DMS79 treated with DMSO at 0.1 percent for 48 hours (cell line): Measurements from ENCODE around the gene PRC1.

ENCODE experiments used
- DNase-seq: peaks from one replicate; lab custom pipeline; 2025; lab: John Stamatoyannopoulos, UW

The PRC1 gene

DNA sequence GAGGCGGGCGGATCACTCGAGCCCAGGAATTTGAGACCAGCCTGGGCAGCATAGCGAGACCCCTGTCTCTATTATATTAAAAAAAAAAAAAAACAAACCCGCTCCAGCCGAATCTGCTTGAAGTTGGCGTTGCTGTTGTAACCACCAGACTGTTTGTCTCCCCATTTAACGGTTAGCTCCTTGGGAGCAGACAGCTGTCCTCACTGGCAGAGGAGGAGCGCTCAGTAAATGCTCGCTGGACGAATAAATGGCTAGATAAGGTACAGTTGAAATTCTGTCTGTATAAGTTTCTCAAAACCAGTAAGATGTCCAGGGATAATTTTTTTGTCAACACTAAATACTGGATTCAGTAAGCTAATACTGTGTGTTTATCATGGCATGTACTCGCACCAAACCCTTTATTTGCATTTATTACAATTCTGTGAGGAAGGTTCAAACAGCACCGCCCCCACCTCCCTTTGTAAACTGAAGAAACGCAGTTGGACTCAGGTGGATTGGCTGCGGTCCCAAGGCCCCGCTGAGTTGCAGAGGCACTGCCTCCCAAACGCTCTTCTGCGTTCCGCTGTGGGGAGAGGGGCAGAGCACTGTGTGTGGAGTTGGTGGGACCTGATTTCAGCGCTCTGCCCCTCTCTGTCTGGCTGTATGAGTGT is 38.6 kb downstream of the PRC1 start:
- no peak for DNase-seq

DNA sequence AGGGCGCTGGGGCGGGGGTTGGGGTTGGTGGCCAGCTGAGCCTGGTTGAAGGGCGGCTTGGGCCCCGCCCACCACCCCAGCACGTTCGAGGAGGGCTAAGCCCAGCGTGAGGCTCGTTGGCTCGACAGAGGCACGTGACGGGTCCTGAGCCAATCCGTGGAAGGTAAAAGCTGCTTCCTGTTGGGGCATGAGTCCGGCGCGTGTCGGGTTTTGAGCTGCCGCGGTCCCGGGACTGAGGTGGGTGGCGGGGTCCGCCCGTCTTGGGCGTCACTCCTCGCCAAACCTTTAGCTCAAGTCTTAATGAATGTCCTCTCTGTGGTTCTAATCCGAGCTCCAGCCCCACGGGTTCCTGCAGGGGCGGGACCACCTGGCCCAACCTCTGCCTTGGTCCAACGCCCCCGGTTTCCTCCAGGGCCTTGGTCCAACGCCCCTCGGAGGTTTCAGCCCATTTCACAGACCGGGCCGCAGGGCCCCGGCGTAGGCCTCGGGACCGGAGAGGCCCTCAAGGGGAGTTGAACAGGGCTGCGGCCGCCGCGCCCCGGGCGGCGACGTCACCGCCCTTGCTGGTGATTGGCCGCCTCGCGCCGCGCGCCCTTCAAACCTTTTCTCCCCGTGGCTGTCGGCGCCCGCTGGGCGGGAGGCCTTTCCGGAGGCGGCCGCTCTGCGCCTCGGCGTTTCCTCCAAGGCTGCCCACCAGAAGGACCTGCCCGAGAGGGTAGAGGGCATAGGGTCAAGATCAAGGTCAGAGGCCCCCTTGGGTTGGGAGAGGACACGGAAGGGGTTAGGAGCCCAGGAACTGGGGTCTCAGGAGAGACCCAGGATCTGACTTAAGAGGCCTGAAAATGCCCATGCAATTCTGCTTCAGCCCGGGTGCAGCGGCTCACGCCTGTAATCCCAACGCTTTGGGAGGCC is 39.4 kb downstream of the PRC1 start, which contains the start of gene RCCD1:
RCCD1 (plus strand) TSS at position 173 of the 912 bp plus-strand sequence. CDS start 1,851 bp downstream, outside the sequence.
- DNase-seq = no peak

DNA sequence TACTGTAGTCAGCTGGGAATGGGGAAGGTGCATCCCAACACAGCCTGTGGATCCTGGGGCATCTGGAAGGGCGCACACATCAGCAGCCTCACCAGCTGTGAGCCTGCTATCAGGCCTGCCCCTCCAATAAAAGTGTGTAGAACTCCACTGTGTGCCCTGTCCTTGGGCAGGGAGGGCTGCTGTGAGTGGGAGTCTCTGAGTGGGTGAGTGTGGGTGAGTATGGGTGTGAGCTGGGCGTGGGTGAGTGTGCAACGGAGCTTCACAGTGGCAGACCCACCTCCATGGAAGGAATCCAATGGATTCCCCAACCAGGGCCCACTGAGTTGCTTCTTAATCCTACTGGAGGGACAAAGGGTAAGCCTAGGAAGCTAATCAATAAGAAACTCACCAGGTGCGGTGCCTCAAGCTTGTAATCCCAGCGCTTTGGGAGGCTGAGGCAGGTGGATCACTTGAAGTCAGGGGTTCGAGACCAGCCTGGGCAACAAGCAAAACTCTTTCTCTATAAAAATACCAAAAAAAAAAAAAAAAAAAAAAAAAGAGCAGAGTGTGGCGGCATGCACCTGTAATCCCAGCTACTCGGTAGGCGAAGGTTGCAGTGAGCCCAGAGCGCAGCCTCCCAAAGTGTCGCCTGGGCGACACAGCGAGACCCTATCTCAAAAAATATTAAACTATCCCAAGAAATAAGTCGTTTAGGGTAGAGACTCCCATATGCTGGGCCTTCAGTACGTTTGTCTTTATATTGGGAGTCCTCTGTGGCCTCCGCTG is 40.2 kb downstream of the PRC1 start:
- no peak for DNase-seq

DNA sequence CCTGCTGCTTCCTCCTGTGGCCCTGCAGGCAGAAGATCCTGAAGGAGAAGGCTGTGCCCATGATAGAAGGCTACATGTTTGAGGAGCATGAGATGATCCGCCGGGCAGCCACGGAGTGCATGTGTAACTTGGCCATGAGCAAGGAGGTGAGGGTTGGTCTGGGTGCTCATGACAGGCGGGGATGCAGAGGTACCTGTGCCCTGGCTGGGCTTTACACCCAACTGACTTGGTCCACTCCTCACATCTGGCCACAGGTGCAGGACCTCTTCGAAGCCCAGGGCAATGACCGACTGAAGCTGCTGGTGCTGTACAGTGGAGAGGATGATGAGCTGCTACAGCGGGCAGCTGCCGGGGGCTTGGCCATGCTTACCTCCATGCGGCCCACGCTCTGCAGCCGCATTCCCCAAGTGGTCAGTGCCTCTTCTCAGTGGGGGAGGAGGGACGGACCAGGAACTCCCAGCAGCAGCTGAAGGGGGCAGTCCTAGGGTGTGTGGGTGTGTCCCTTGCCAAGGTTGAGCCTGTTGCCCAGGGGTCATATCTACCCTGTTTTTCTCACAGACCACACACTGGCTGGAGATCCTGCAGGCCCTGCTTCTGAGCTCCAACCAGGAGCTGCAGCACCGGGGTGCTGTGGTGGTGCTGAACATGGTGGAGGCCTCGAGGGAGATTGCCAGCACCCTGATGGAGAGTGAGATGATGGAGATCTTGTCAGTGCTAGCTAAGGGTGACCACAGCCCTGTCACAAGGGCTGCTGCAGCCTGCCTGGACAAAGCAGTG is 41.2 kb downstream of the PRC1 start:
- no peak for DNase-seq

DNA sequence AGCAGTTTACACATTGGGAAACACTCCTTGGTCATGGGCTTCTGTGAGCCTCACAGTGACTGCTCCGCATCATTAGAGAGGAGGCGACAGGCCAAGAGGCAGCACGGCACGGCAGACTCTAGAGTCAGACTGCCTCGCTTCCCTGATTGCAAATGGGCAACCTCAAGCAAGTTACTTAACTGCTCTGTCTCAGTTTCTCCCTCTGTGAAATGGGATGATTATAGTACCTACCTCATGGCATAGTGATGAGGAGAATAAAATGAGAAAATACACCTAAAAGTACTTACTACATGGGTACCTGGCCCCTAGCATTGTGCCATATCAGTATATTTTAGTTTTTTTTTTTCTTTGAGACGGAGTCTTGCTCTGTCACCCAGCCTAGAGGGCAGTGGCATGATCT is 43.7 kb downstream of the PRC1 start:
- no peak for DNase-seq

DNA sequence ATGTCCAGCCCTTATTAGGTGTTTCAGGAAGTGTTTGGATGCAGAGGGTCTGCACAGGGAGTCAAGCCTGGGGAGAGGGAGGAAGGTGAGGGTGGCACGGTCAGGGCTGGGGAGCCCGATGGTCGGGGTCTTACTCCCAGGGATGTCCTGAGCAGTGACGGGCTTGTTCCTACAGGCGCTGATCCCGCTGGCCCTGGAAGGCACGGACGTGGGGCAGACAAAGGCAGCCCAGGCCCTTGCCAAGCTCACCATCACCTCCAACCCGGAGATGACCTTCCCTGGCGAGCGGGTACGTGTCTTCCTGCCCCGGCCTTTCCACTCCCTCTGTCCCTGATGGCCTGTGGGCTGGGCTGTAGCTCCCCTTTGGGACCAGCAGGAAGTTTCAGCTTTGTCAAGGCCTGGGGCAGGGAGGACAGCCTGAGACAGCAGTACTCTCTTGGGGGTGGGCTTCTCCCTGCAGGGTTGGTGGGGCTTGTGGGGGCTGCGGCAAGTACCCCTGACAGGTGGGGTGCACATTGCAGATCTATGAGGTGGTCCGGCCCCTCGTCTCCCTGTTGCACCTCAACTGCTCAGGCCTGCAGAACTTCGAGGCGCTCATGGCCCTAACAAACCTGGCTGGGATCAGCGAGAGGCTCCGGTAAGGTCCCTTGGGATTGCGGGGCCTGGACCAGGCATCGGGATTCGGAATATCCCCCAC is 44.2 kb downstream of the PRC1 start:
- DNase-seq = no peak

DNA sequence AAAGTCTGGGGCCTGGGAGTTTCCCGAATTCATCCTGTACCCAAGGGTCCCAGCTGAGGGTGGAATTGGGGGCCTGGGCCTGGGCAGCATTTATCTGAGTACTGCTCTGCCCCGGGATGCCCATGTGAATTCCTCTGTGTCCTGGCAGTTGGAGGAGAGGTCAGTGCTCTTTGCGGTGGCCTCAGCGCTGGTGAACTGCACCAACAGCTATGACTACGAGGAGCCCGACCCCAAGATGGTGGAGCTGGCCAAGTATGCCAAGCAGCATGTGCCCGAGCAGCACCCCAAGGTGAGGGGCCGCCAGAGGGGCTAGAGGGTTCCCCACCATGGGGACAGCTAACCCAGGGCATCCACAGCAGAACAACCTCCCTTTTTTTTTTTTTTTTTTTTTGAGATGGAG is 45.8 kb downstream of the PRC1 start:
- DNase-seq = no peak

DNA sequence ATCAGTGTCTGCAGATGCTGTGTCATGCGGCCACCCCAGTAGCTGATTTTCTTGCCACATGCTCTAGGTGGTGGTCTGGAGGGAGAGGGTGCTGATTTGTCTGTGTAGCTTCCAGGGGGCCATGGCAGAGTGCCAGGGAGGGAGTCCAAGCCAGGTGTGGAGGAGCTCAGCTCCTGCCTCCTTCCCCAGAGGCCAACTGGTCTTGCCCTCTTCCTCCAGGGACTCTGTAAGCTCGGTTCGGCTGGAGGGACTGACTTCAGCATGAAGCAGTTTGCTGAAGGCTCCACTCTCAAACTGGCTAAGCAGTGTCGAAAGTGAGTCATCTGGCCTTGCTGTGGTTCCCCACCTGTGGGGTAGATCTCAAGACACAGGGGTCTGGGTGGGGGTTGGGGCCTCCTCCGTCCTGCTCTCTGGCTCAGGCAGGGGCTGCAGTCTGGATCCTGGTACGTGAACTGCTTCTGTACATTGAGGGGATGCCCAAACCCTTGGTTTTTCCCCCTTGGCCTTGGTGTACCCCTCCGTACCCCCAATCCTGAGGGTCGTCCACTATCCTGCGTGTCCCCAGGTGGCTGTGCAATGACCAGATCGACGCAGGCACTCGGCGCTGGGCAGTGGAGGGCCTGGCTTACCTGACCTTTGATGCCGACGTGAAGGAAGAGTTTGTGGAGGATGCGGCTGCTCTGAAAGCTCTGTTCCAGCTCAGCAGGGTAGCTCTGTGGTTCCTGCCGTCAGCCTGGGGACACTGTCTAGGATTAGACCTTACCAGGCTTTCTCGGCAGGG is 46.6 kb downstream of the PRC1 start:
- DNase-seq = no peak

DNA sequence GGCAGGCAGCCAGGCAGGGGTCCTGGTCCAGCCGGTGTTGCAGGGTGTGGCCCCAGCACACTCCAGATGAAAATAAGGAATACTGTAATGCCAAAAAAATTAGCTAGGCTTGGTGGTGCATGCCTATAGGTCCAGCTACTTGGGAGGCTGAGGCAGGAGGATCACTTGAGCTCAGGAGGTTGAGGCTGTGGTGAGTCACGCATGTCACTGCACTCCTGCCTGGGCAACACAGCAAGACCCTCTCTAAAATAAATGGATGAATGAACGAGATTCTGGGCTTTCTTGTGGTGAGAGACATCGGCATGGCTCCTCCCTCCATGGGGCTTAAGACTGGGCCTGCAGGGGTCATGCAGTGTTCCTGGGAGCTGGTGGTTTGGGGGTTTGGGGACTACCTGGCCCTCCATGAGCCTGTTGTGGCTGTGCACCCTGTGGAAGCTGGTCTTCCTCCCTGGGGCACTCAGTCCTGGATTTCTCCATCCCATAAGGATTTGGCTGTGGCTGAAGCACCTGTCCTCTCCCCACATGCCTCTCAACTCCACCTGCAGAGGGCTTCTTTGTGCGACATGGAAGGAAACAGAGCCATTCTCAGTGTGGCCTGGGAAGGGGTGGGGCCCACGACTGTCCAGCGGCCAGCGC is 47.3 kb downstream of the PRC1 start:
- no peak for DNase-seq

DNA sequence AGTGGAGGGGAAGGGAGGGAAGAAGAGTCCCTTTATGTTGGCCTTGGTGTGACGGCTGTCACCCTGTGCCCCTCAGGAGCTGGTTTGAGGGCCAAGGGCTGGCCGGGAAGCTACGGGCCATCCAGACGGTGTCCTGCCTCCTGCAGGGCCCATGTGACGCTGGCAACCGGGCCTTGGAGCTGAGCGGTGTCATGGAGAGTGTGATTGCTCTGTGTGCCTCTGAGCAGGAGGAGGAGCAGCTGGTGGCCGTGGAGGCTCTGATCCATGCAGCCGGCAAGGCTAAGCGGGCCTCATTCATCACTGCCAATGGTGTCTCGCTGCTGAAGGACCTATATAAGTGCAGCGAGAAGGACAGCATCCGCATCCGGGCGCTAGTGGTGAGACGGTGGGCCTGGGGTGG is 47.8 kb downstream of the PRC1 start:
- no peak for DNase-seq

DNA sequence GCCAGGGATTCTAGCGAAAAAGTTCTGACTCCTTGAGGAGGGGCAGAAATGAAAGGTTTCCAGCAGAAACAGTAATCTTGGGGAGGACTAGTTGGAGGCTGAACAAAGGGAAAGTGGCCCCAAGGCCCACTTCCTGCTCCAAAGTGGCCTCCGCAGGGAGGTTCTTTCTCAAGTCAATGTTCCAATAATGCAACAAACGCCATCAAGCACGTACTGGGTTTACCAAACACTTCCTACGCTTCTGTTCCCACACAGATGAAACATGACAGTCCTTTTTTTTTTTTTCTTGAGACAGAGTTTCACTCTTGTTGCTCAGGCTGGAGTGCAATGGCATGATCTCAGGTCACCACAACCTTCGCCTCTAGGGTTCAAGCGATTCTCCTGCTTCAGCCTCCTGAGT is 49.2 kb downstream of the PRC1 start:
- DNase-seq = no peak

DNA sequence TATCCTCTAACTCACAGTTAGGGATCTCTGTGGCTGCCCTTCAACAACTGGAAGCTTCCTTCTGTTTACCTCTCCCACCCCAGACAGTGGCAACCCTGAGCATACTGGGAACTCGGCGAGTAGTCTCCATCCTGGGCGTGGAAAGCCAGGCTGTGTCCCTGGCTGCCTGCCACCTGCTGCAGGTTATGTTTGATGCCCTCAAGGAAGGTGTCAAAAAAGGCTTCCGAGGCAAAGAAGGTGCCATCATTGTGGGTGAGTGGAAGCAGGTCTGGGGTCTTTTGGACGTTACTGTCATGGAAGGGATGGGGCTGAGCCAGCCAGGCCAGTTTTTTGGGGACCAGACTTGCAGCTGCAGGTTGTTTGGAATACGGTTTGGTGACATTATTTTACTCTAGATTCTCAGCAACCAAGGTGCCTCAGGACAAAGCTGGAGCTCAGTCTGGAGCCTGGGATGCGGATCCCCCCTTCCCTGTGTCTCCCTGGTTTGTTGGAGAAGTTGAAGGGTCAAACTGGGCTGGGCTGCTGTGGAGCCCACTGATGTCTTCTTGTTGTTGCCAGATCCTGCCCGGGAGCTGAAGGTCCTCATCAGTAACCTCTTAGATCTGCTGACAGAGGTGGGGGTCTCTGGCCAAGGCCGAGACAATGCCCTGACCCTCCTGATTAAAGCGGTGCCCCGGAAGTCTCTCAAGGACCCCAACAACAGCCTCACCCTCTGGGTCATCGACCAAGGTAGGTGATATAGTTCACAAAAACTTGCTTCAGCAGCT is 51.8 kb downstream of the PRC1 start:
- DNase-seq = no peak

DNA sequence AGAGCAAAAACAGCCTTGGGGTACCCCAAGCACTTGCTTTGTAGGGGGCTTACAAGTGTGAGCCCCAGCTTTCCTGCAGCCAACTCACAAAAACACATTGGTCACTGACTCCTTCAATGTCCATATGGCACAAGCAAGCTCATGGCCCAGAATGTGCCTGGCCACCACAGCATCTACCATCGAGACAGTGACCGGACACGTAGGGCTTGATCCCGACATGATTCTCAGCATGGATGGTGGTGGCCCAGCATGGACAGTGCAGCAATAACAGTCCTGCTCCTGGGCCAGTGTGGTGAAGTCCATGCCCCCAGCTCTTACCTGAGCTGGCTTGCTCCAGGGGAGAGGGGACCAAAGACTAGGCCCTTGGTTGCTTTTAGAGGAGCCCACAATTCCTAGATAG is 53.3 kb downstream of the PRC1 start:
- no peak for DNase-seq

DNA sequence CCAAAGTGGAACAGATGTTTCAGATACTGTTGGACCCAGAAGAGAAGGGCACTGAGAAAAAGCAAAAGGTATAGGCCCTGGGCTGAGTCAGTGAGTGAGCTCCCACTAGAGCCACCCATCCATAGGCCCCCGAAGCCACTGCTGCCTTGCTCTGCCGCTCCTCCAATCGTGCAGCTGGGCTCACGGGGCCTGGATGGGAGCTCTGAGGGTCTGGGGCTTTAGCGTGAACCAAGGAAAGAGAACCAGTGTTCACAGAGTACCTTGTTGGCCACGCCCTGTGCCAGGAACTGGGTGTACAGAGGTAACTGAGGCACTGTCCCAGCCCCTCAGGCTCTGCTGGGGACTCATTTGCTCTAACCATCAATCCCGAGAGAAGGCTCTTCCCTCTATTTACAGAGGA is 54.6 kb downstream of the PRC1 start:
- no peak for DNase-seq

DNA sequence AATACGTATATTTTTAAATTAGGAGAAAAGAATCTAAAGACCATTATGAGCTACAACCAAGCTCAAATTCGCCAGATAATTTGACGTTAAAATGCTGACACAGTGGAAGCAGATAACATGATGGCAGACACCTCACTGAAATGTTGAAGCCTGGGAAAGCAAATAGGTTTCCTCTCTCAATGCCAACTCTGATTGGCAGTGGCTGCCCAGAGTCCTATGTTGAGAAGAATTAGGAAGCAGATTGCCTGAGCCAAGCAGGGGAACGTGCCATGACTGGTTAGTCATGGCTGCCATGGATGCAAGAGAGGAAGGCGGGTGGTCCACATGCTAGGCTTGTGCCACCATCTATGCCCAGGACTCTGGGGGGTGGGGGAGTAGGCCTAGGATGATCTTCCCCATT is 56.1 kb downstream of the PRC1 start:
- DNase-seq = no peak

DNA sequence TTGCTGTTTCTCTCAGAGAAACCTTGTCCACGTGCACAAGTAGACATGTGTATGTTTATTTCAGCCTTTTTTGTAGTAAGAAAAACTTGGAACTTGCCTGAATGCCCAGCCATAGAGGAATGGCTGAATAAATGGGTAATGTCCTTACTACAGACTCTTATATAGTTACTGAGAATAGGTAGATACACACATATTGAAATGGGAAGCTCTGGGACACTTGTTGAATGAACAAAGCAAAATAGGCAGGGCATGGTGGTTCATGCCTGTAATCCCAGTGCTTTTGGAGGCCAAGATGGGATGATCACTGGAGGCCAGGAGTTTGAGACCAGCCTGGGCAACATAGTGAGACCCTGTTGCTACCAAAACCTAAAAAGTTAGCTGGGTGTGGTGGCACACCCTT is 57.5 kb downstream of the PRC1 start:
- DNase-seq = no peak

DNA sequence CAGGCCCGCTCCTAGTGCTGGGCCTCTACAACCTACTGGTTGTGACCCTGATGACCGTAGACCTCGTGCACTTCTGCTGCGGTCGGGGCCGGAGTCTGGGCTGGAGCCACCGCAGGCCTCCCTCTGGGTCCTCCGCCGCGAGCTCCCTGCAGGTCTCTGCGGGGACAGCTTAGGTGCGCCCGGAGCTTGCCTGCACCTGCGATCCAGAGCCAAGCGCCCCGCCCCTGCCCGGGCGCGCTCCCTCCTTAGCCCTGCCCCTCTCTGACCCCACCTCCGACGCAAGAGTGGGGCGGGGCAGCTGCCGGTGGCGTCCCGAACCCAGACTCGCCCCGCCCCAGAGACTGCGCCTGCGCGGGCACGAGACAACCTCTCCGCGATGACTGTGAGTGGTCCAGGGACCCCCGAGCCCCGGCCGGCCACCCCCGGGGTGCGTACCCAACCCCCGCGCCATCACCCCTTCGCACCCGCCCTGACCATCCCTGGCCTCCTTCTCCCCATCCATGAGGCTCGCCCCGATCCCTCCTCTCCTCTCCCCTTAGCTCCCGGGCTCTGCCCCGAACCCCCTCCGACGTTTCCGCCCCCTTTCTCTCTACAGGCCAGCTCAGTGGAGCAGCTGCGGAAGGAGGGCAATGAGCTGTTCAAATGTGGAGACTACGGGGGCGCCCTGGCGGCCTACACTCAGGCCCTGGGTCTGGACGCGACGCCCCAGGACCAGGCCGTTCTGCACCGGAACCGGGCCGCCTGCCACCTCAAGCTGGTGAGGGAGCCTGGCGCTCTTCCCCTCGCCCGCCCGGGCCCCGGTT is 59.2 kb downstream of the PRC1 start, which contains the start of gene UNC45A:
UNC45A (plus strand) TSS at position 337 of the 803 bp plus-strand sequence; CDS start at position 377, 40 bp downstream.
- peak; percentile 56 for DNase-seq

DNA sequence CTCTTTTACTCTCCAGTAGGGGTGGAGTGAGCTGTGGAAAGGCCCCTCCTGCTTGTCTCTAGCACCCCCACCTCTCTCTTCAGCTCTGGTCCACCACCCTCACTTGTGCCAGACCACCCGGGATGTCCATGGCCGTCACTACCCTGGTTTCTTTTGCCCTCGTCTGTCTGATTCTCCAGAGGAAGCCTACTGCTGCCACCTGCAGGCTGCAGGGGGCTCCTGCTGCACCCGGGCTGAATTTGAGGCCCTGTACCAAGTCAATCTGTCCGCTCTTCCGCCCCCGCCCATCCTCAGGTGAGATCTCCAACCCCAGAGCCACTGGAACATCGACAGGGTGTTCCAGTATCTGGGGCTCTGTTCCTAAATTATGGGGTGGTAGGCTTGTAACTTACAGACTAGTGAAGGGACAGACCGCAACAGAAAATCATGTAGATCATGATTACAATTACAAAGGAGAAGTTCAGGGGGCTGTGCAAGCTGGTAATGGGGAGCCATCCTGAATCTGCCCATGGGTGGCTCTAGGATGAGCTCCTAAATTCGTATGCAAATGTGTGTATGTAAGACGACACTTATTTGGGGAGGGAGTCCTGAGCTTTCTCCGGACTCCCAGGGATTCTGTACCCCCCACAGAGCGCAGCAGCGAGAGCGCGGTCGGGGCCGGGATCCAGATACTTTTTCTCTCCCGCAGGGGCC is 59.9 kb downstream of the PRC1 start:
- DNase-seq = peak; percentile 67
